Left forelimb (tissue), 1 donor: Measurements from ENCODE around the gene ZDHHC12.
"Not testable (repeated sequence)": the region's sequence is repeated elsewhere in the genome, so short reads cannot be mapped to it uniquely, and the experiment has no call there.

Source experiments
- DNase-seq: peaks from one replicate; pipeline ENCODE4 v3.0.0-alpha.2; 2018; ENCODE audit warnings: low spot score

ZDHHC12 gene

GRCh38 chr9:128707446-128707845, 16.5 kb downstream of the ZDHHC12 start:
- no peak for DNase-seq

DNA sequence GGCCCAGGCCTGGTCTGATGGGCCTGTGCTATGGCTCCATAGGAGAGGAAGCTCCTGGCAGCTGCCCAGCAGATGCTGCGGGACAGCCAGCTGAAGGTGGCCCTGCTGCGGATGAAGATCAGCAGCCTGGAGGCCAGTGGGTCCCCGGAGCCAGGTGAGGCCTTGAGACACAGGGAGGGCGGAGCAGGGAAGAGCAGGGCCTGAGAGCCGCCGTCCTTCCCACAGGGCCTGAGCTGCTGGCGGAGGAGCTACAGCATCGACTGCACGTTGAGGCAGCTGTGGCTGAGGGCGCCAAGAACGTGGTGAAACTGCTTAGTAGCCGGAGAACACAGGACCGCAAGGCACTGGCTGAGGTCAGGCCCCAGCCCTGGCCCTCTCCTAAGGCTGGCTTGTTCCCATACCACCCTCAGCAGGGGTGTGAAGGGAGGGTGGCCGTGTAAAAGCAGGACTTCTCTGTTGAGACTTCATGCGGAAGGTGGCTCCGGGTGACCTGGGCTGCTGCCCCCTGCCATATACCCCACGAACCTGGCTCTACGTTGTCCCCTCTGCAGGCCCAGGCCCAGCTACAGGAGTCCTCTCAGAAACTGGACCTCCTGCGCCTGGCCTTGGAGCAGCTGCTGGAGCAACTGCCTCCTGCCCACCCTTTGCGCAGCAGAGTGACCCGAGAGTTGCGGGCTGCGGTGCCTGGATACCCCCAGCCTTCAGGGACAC, 17.1 kb downstream of the ZDHHC12 start:
- no peak for DNase-seq

DNA sequence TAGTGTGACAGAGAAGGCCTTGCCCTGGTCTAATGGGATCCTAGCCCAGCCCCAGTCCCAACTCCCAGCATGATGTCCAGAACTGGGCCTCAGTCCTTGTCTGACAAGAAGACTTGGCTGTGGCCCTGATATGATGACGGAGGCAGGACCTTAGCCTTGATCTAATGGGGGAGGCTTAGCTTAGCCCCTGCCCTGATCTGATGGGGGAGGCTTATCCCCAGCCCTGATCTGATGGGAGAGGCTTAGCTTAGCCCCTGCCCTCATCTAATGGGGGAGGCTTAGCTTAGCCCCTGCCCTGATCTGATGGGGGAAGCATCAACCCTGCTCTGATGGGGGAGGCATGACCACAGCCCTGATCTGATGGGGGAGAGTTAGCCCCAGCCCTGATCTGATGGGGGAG, 17.9 kb downstream of the ZDHHC12 start:
- no peak for DNase-seq

- DNase-seq: no peak
These were observed 18.6 kb downstream of the ZDHHC12 start for GRCh38 chr9:128705051-128705965.

DNA sequence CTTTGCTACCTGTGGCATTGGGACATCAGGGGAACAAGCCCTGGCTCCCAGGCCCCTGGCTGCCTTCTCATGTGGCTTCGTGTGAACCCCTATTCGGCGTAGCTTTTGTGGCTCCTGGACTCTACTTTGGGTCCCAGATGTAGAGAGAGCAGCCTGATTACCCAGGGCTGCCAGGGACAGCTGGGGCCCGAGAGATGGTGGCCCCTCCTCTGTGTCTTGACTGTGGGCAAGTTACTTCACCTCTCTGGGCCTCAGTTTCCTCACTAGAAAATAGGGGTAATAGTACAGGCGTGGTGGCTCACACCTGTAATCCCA, 19.6 kb downstream of the ZDHHC12 start:
- no peak for DNase-seq

GRCh38 chr9:128703616-128704355, 20.1 kb downstream of the ZDHHC12 start:
- no peak for DNase-seq

- DNase-seq: no peak
These were observed 20.8 kb downstream of the ZDHHC12 start for GRCh38 chr9:128702949-128703615.

- peak; percentile 93 for DNase-seq
These were observed 21.4 kb downstream of the ZDHHC12 start, which contains the start of gene PKN3 for GRCh38 chr9:128702445-128702948. Gene PKN3 (plus strand): TSS chr9:128702503. CDS start chr9:128702916, 413 bp downstream.

DNA sequence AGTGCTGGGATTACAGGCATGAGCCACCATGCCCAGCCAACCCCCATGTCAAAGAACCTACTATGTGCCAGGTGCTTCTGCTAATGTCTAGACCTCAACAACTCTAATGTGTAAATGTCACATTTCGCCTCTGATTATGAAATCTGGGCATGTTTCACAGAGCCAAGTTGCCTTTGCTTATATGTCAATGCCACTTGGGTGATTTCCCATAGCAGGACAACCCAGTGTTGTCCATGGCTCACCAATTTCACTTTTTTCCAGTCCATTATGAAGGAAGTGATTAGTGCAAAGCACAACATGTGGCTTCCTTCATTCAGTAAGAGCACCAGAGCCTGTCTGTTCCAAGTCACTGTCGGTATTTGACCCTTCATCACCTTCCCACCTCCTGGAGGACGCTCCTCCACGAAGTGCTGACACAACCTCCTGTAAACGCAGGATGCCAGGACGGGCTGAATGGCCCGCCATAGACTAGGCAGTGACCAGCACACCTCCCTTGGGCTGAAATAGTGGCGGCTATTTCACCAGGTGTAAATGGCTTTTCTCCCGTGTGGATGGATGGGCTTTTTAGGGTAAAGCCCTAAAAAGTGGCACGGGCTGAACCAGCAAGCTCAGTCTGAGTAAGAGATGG, 22.6 kb downstream of the ZDHHC12 start:
- DNase-seq: no peak

- not testable (repeated sequence) for DNase-seq
These were observed 24.7 kb downstream of the ZDHHC12 start for GRCh38 chr9:128699096-128699795.

DNA sequence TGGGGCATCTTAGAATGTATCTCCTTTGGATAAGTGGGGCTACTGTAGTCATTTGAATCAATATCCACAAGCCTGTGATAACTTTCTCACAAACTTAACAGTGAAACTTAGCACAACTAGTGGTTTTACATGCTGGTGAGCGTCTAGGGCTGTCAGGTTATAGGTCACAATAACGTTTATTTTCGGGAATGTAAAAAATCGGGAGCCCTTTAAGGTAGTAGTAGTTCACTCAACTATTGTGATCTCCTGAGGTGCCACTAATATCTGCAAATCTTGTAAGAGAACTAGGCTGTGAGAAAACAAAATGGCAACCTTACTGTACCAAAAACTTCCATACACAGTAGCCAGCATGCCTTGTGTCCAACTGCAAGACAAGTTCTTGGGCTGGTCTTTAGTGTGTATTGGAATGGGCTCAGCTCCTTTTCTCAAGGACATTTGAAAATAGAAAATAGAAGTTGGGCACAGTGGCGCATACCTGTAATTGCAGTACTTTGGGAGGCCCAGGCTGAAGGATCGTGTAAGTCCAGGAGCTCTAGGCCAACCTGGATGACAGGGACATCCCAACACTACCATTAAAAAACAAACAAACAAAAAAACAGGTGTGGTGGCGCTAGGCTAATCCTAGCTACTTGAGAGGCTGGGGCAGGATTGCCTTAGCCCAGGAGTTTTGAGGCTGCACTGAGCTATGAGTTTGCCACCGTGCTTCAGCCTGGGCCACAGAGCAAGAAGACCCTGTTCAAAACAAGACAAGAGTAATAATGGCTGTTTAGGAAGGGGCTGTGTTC, 26.8 kb downstream of the ZDHHC12 start:
- DNase-seq: no peak

- DNase-seq: no peak
These were observed 29.6 kb downstream of the ZDHHC12 start for GRCh38 chr9:128694344-128694743.

DNA sequence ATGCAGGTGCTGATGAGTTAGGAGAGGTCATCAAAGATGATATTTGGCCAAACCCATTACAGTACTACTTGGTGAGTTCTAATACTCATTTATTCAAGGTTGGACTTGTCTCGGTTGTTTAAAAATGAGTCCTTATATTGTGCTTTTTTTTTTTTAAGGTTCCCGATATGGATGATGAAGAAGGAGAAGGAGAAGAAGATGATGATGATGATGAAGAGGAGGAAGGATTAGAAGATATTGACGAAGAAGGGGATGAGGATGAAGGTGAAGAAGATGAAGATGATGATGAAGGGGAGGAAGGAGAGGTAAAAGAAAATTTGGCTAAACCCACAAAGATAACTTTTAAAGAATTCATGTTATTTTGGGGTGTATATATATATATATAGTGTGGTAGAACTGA, 30.2 kb downstream of the ZDHHC12 start:
- not testable (repeated sequence) for DNase-seq

DNA sequence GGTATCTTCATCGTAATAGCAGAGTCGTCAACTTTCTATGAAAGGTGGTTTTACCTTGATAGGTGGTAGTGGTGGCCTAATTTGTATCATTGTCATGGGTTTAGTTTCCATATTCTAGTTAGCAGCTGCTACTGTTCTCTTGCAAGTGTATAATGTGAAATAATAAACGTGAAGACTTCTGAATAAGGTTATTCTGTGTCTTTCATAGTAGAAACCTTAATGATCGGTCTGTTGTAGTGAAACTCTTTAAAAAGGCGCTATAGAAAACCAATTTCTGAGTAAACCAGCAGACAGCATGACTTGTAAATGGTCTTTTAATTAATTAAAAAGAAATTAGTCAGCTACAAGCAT, 33.3 kb downstream of the ZDHHC12 start:
- DNase-seq: no peak

DNA sequence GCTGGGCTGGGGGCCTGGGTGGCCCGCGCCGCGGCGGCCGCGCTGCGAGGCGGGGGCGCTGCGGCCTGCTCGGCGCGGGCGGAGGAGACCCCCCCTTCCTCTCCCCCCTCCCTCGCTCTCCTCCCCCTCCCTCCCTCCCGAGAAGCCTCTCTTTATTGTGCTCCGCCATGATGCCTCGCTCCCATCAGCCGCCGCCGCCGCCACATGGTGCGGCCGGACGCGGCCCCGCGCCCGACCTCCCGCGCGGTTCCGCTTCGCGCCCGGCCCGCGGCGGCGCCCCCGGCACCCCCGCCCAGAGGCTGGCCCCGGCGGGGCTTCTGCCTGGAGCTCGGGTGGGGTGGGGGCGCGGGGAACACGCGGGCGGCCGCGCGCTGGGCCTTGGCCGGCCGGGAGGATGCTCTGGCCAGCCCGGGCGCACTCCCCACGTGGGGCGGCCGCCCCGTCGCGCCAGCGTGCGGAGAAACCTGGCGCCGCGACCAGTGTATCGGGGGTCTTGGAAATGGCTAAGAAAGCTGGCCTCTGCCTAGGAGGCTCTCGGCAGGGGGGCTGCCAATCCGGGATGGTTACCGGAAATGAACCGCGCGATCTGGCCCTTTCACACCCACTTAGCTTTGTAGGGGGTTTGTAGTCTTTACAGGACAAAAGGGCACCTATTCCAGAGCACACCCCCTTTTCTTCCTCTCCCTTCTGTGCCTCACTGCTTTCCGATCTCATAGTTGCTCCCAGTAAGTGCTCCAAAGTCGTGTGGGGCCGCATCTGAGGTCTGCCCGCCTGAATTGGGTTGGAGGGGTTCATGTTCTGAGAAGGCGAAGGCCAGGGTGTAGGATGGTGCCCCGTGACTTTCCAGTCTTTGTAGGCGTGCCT, 33.9 kb downstream of the ZDHHC12 start:
- no peak for DNase-seq

DNA sequence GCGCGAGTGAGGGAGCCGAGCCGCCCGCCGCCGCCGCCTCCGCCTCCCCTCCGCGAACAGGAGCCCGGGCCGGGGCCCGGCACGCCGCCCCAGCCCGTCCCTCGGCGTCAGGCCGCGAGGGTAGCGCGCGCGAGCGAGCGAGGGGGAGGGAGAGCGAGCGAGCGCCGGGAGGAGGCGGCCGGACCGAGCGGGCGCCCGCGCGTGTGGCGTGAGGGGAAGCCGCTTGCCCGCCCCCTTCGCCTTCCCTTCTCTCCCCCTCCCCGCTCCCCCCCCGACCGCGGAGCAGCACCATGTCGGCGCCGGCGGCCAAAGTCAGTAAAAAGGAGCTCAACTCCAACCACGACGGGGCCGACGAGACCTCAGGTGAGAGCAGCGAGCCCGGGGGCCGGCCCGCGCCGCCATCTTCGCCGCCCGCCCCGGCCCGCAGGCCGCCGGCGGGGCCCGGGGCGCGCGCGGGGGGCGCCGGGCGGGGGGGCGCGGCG, 34.6 kb downstream of the ZDHHC12 start:
- peak; percentile 82 for DNase-seq

DNA sequence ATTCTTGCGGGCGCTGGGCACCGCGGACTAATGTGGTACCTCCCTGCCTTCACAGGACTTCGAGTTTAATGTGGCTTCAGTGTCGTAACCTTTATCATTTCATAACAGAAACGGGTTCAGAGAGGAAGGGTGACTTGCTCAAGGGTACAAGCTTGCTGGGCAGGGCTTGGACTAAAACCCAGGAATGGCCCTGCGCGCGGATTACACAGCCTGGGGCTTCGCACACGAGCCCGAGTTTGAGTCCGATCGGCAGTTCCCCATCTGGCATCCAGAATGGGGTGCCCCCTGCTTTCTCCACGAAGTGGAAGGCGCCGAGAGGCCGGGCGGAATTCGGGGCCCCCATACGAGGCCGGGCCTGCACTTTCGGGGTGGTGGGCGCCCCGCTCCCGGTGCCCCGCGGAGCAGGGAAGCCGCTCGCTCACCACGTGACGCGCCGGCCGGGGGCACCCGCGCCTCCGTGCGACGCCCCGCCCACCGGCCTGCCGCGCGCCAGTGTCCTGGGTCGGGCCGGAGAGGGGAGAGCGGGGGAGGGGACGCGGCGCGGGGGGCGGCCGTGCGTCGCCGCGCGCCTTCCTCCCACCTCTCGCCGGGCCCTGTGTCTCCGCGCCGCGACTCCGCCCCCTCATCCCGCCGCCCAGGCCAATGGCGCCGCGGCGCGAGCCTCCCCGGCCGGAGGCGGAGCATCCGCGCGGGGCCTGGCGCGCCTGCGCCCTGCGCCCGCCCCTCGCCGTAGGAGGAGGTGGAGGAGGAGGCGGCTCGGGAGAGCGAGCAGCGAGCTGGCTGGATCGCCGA, 35.2 kb downstream of the ZDHHC12 start, which contains the start of gene SET:
TSS of gene SET (plus strand) at position 722 of the 792 bp plus-strand sequence. CDS start 361 bp downstream, outside the sequence.
- peak; percentile 96 for DNase-seq

- DNase-seq: no peak
These were observed 36.5 kb downstream of the ZDHHC12 start for GRCh38 chr9:128687453-128687852.
